DMS53 treated with DMSO at 0.1 percent for 48 hours (cell line): ENCODE measurements around the gene MZB1.
"Not testable (repeated sequence)": the region's sequence is repeated elsewhere in the genome, so short reads cannot be mapped to it uniquely, and the experiment has no call there.

ENCODE experiments used
- DNase-seq: peaks from one replicate; lab custom pipeline; 2025; ENCODE audit not compliant: unreplicated experiment; lab: John Stamatoyannopoulos, UW

MZB1 gene

GRCh38 chr5:139392678-139393496 lies 3.2 kb upstream of the MZB1 start:
- DNase-seq: peak; percentile 62

GRCh38 chr5:139392324-139392677 lies 2.6 kb upstream of the MZB1 start:
- no peak for DNase-seq

- DNase-seq: no peak
Measured at GRCh38 chr5:139391570-139392323, 2.0 kb upstream of the MZB1 start.

GRCh38 chr5:139390639-139391569 lies 1.2 kb upstream of the MZB1 start:
- DNase-seq: no peak

- DNase-seq: no peak
Measured at GRCh38 chr5:139388198-139388821, 1.4 kb downstream of the MZB1 start.

GRCh38 chr5:139387611-139388197 lies 2.0 kb downstream of the MZB1 start:
- no peak for DNase-seq

- DNase-seq: not testable (repeated sequence)
Measured at GRCh38 chr5:139386956-139387355, 2.8 kb downstream of the MZB1 start.

- DNase-seq: no peak
Measured at GRCh38 chr5:139386050-139386438, 3.7 kb downstream of the MZB1 start.

GRCh38 chr5:139385061-139386049 lies 4.4 kb downstream of the MZB1 start:
- DNase-seq: peak; percentile 21

GRCh38 chr5:139384591-139385051 lies 5.1 kb downstream of the MZB1 start:
- DNase-seq: no peak

- DNase-seq: no peak
Measured at GRCh38 chr5:139383993-139384590, 5.6 kb downstream of the MZB1 start.

GRCh38 chr5:139383275-139383992 lies 6.3 kb downstream of the MZB1 start, which contains the start of gene SLC23A1:
SLC23A1 (minus strand) TSS chr5:139383297; CDS start chr5:139383253, 44 bp downstream.
- DNase-seq: no peak

GRCh38 chr5:139382807-139383206 lies 6.9 kb downstream of the MZB1 start:
- no peak for DNase-seq

- no peak for DNase-seq
Measured at GRCh38 chr5:139381837-139382761, 7.6 kb downstream of the MZB1 start.

GRCh38 chr5:139379626-139380449 lies 9.9 kb downstream of the MZB1 start:
- no peak for DNase-seq

- no peak for DNase-seq
Measured at GRCh38 chr5:139378941-139379361, 10.8 kb downstream of the MZB1 start.
